GM23338 (cell line): ENCODE measurements around the gene RAB30. TPM values are rescaled to one million over a fixed set of nuclear protein-coding genes. Genes with fewer than 3 reads are reported as not detected.

Experiments
- ATAC-seq: fragments of 200-7000 bp; cut with Tn5 transposase; 3 replicates; pipeline ENCODE4 v1.9.1; 2020
- DNase-seq: peaks from one replicate; pipeline ENCODE4 v3.0.0-alpha.2; 2015; ENCODE audit warnings: low spot score
- H2AFZ ChIP-seq: fragments of 200-600 bp; sonication (generic); 2 replicates; pipeline ENCODE4 v1.8.0; 2016; ENCODE audit warnings: antibody characterized with exemption, mild to moderate bottlenecking, moderate library complexity
- H3F3A ChIP-seq: fragments of 200-600 bp; sonication (generic); replicated peaks from 2 replicates; pipeline ENCODE4 v1.8.0; 2017; ENCODE audit warnings: antibody characterized with exemption, mixed run types, low read depth
- H3K27ac ChIP-seq: fragments of 200-600 bp; sonication (generic); 2 replicates; pipeline ENCODE4 v1.6.1; 2016; ENCODE audit warnings: low read depth
- H3K27me3 ChIP-seq: fragments of 200-600 bp; sonication (generic); 2 replicates; pipeline ENCODE4 v1.8.0; 2016; ENCODE audit warnings: mild to moderate bottlenecking, mixed run types, moderate library complexity; ENCODE audit not compliant: insufficient read depth
- H3K36me3 ChIP-seq: fragments of 200-600 bp; sonication (generic); 2 replicates; pipeline ENCODE4 v1.8.0; 2016; ENCODE audit warnings: mild to moderate bottlenecking; ENCODE audit not compliant: insufficient read depth
- H3K4me1 ChIP-seq: fragments of 200-600 bp; sonication (generic); 2 replicates; pipeline ENCODE4 v1.8.0; 2016; ENCODE audit warnings: mild to moderate bottlenecking, moderate library complexity; ENCODE audit not compliant: insufficient read depth
- H3K4me2 ChIP-seq: fragments of 200-600 bp; sonication (generic); 2 replicates; pipeline ENCODE4 v1.7.1; 2017; ENCODE audit warnings: mixed run types
- H3K4me3 ChIP-seq: fragments of 200-600 bp; sonication (generic); 2 replicates; pipeline ENCODE4 v1.6.1; 2016; ENCODE audit warnings: mixed run types
- H3K79me2 ChIP-seq: fragments of 200-600 bp; sonication (generic); replicated peaks from 2 replicates; pipeline ENCODE4 v1.8.0; 2017; ENCODE audit warnings: mild to moderate bottlenecking; ENCODE audit not compliant: insufficient read depth
- H3K9me2 ChIP-seq: fragments of 200-600 bp; sonication (generic); 2 replicates; pipeline ENCODE4 v1.8.0; 2017; ENCODE audit not compliant: insufficient read depth
- H4K20me1 ChIP-seq: fragments of 200-600 bp; sonication (generic); replicated peaks from 2 replicates; pipeline ENCODE4 v1.8.0; 2017; ENCODE audit warnings: mild to moderate bottlenecking; ENCODE audit not compliant: insufficient read depth
- H3K27ac Mint-ChIP-seq: 2 replicates; pipeline ENCODE4 v1.8.0; 2020; ENCODE audit warnings: inconsistent platforms, mild to moderate bottlenecking, moderate library complexity, mixed read lengths
- H3K27me3 Mint-ChIP-seq: 3 replicates; pipeline ENCODE4 v1.8.0; 2022; ENCODE audit warnings: low read depth, mild to moderate bottlenecking, moderate library complexity, mixed read lengths, inconsistent platforms; ENCODE audit not compliant: insufficient read depth, poor library complexity
- H3K36me3 Mint-ChIP-seq: 3 replicates; pipeline ENCODE4 v1.8.0; 2021; ENCODE audit warnings: low read depth, mild to moderate bottlenecking, inconsistent platforms, moderate library complexity, mixed read lengths
- H3K4me1 Mint-ChIP-seq: 3 replicates; pipeline ENCODE4 v1.8.0; 2020; ENCODE audit warnings: mild to moderate bottlenecking, inconsistent platforms, mixed read lengths
- H3K4me3 Mint-ChIP-seq: 3 replicates; pipeline ENCODE4 v1.8.0; 2021; ENCODE audit warnings: moderate library complexity, mild to moderate bottlenecking, inconsistent platforms, mixed read lengths
- H3K9me3 Mint-ChIP-seq: 3 replicates; pipeline ENCODE4 v1.8.0; 2020; ENCODE audit warnings: moderate library complexity, mild to moderate bottlenecking, inconsistent platforms, mixed read lengths
- CREB1 ChIP-seq: fragments of 250-450 bp; sonication (Bioruptor Pico); IDR thresholded peaks from 2 replicates; pipeline ENCODE4 v1.5.0; 2020; ENCODE audit warnings: low read depth, mild to moderate bottlenecking, moderate library complexity
- ETS1 ChIP-seq: IDR thresholded peaks from 2 replicates; pipeline ENCODE4 v1.6.1; 2016; ENCODE audit warnings: antibody characterized with exemption
- EZH2 ChIP-seq: fragments of 200-600 bp; sonication (generic); IDR thresholded peaks from one replicate; pipeline ENCODE4 v1.8.0; 2017; ENCODE audit warnings: antibody characterized with exemption, mild to moderate bottlenecking, low read depth; ENCODE audit not compliant: unreplicated experiment
- EZH2phosphoT487 ChIP-seq: fragments of 200-600 bp; sonication (generic); IDR thresholded peaks from one replicate; pipeline ENCODE4 v1.8.1; 2018; ENCODE audit warnings: antibody characterized with exemption; ENCODE audit not compliant: unreplicated experiment
- JUNB ChIP-seq: IDR thresholded peaks from one replicate; pipeline ENCODE4 v1.6.1; 2016; ENCODE audit warnings: antibody characterized with exemption; ENCODE audit not compliant: unreplicated experiment
- NANOG ChIP-seq: IDR thresholded peaks from 2 replicates; pipeline ENCODE4 v1.6.1; 2016; ENCODE audit warnings: antibody characterized with exemption, borderline replicate concordance
- POLR2AphosphoS5 ChIP-seq: IDR thresholded peaks from 2 replicates; pipeline ENCODE4 v1.6.1; 2016; ENCODE audit warnings: antibody characterized with exemption, low read depth
- REST ChIP-seq: IDR thresholded peaks from one replicate; pipeline ENCODE4 v1.6.1; 2018; ENCODE audit warnings: antibody characterized with exemption; ENCODE audit not compliant: unreplicated experiment
- STAT1 ChIP-seq: IDR thresholded peaks from one replicate; pipeline ENCODE4 v1.6.1; 2016; ENCODE audit warnings: antibody characterized with exemption; ENCODE audit not compliant: unreplicated experiment
- ZNF114 ChIP-seq: fragments of 250-450 bp; sonication (Bioruptor Pico); IDR thresholded peaks from 2 replicates; pipeline ENCODE4 v1.5.0; 2020; ENCODE audit warnings: mild to moderate bottlenecking, moderate library complexity
- ZNF331 ChIP-seq: fragments of 250-450 bp; sonication (Bioruptor Pico); IDR thresholded peaks from 2 replicates; pipeline ENCODE4 v1.5.0; 2020; ENCODE audit warnings: low read depth, mild to moderate bottlenecking, moderate library complexity
- polyA plus RNA-seq: library from polyadenylated mRNA; unstranded; fragments of >200 nt; fragmentation: Nextera tagmentation; extraction: Ambion mirVana; gene quantifications from 2 replicates; pipeline ENCODE4 v1.2.1, GENCODE V29; 2016
- total RNA-seq: library from RNA; depleted of rRNA; stranded (reverse); fragments of >200 nt; shearing (Covaris generic); gene quantifications from 2 replicates; pipeline ENCODE4 v1.2.3, GENCODE V29; 2014
- TF ChIP-seq, protein P1 (sequence below): fragments of 250-450 bp; sonication (Bioruptor Pico); IDR thresholded peaks from 2 replicates; pipeline ENCODE4 v1.5.0; 2020; ENCODE audit warnings: mild to moderate bottlenecking, moderate library complexity
- TF ChIP-seq, protein P2 (sequence below), 2 experiments: fragments of 200-600 bp in 1 of 2; sonication (generic) in 1 of 2; conservative IDR thresholded peaks; 2 replicates each; pipeline versions ENCODE4 v1.5.1 to v1.6.1; 2016 to 2017; ENCODE audit warnings: antibody characterized with exemption in 2 of 2, low read depth in 2 of 2, mild to moderate bottlenecking in 2 of 2, moderate library complexity in 1 of 2

The RAB30 gene
- total and polyA plus RNA-seq, 2 experiments from 2014 or later = 3.3 to 6.6 TPM

DNA sequence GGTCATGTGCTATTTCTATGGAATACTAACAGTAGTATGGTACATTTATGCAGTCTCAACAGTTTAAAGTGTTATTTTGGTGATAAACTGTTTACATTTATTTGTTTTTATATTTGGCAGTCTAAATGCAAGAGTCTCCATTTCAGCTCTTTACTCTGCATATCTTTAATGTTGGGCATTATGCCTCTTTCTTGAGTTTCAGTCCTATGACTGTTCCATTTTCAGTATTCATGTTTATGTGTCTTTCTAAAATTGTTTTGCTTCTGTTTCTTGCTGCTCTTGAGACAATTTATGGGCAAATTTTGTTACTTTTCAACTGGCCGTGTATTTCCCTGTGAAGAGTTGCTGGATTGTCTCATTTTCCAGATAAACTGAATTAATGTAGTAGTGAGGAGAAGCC is 6.6 kb upstream of the RAB30 start:
- Histone ChIP-seq H2AFZ (no peak overlapping the region), H3K36me3 (peaks cover 18% of the 10 kb centered on the region; the same call in 1 of the 2 replicates), H3F3A (no peaks in the 10 kb centered on the region), H3K4me2 (no peak overlapping the region), H3K79me2 (peaks cover 9% of the 10 kb centered on the region), H3K27ac (no peak overlapping the region), H3K4me3 (no peak overlapping the region), H4K20me1 (peaks cover 27% of the 10 kb centered on the region), H3K9me2 (no peaks in the 10 kb centered on the region), H3K4me1 (peaks cover 2% of the 10 kb centered on the region; the same call in 1 of the 2 replicates), H3K27me3 (no peaks in the 10 kb centered on the region)
- DNase-seq (no peak), ATAC-seq (no peak)
- Mint-ChIP-seq H3K4me1 (peaks cover 7% of the 10 kb centered on the region; the same call in 2 of the 3 replicates), H3K9me3 (no peaks in the 10 kb centered on the region), H3K27ac (no peak overlapping the region), H3K36me3 (peaks cover 30% of the 10 kb centered on the region), H3K27me3 (peaks cover 2% of the 10 kb centered on the region), H3K4me3 (no peak overlapping the region; the same call in 2 of the 3 replicates)
- TF ChIP-seq ZNF331 (CRISPR knock-in tag) (no peak), ZNF114 (no peak), STAT1 (no peak), EZH2phosphoT487 (no peak), NANOG (no peak), POLR2AphosphoS5 (no peak), REST (no peak), ETS1 (no peak), CREB1 (CRISPR knock-in tag) (no peak), JUNB (no peak), EZH2 (no peak)
- TF ChIP-seq, protein P1, sequence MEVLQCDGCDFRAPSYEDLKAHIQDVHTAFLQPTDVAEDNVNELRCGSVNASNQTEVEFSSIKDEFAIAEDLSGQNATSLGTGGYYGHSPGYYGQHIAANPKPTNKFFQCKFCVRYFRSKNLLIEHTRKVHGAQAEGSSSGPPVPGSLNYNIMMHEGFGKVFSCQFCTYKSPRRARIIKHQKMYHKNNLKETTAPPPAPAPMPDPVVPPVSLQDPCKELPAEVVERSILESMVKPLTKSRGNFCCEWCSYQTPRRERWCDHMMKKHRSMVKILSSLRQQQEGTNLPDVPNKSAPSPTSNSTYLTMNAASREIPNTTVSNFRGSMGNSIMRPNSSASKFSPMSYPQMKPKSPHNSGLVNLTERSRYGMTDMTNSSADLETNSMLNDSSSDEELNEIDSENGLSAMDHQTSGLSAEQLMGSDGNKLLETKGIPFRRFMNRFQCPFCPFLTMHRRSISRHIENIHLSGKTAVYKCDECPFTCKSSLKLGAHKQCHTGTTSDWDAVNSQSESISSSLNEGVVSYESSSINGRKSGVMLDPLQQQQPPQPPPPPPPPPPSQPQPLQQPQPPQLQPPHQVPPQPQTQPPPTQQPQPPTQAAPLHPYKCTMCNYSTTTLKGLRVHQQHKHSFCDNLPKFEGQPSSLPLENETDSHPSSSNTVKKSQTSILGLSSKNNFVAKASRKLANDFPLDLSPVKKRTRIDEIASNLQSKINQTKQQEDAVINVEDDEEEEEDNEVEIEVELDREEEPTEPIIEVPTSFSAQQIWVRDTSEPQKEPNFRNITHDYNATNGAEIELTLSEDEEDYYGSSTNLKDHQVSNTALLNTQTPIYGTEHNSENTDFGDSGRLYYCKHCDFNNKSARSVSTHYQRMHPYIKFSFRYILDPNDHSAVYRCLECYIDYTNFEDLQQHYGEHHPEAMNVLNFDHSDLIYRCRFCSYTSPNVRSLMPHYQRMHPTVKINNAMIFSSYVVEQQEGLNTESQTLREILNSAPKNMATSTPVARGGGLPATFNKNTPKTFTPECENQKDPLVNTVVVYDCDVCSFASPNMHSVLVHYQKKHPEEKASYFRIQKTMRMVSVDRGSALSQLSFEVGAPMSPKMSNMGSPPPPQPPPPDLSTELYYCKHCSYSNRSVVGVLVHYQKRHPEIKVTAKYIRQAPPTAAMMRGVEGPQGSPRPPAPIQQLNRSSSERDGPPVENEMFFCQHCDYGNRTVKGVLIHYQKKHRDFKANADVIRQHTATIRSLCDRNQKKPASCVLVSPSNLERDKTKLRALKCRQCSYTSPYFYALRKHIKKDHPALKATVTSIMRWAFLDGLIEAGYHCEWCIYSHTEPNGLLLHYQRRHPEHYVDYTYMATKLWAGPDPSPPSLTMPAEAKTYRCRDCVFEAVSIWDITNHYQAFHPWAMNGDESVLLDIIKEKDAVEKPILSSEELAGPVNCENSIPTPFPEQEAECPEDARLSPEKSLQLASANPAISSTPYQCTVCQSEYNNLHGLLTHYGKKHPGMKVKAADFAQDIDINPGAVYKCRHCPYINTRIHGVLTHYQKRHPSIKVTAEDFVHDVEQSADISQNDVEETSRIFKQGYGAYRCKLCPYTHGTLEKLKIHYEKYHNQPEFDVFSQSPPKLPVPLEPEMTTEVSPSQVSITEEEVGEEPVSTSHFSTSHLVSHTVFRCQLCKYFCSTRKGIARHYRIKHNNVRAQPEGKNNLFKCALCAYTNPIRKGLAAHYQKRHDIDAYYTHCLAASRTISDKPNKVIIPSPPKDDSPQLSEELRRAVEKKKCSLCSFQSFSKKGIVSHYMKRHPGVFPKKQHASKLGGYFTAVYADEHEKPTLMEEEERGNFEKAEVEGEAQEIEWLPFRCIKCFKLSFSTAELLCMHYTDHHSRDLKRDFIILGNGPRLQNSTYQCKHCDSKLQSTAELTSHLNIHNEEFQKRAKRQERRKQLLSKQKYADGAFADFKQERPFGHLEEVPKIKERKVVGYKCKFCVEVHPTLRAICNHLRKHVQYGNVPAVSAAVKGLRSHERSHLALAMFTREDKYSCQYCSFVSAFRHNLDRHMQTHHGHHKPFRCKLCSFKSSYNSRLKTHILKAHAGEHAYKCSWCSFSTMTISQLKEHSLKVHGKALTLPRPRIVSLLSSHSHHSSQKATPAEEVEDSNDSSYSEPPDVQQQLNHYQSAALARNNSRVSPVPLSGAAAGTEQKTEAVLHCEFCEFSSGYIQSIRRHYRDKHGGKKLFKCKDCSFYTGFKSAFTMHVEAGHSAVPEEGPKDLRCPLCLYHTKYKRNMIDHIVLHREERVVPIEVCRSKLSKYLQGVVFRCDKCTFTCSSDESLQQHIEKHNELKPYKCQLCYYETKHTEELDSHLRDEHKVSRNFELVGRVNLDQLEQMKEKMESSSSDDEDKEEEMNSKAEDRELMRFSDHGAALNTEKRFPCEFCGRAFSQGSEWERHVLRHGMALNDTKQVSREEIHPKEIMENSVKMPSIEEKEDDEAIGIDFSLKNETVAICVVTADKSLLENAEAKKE = no peak
- TF ChIP-seq, protein P2, sequence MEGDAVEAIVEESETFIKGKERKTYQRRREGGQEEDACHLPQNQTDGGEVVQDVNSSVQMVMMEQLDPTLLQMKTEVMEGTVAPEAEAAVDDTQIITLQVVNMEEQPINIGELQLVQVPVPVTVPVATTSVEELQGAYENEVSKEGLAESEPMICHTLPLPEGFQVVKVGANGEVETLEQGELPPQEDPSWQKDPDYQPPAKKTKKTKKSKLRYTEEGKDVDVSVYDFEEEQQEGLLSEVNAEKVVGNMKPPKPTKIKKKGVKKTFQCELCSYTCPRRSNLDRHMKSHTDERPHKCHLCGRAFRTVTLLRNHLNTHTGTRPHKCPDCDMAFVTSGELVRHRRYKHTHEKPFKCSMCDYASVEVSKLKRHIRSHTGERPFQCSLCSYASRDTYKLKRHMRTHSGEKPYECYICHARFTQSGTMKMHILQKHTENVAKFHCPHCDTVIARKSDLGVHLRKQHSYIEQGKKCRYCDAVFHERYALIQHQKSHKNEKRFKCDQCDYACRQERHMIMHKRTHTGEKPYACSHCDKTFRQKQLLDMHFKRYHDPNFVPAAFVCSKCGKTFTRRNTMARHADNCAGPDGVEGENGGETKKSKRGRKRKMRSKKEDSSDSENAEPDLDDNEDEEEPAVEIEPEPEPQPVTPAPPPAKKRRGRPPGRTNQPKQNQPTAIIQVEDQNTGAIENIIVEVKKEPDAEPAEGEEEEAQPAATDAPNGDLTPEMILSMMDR (conservative IDR thresholded peaks at IDR 0.05; ENCODE audit: low read depth in 2 of 2) = no peak
